MM.1S (cell line): ENCODE data around the gene BCDIN3D.

ENCODE experiments used
- CTCF ChIP-seq: fragments of 300-600 bp; sonication (generic); IDR thresholded peaks from 2 replicates; pipeline ENCODE4 v1.5.1; 2016; ENCODE audit warnings: antibody characterized with exemption, low read length, mixed read lengths
- EZH2 ChIP-seq: fragments of 300-600 bp; sonication (generic); optimal IDR thresholded peaks from 2 replicates; pipeline ENCODE3; 2017; ENCODE audit warnings: low read depth, mild to moderate bottlenecking, antibody characterized with exemption, low read length, mixed read lengths

GRCh38 chr12:49813131-49813530 lies 29.8 kb downstream of the BCDIN3D start:
- no peak for TF ChIP-seq CTCF
- TF ChIP-seq EZH2, result no peak
